VCaP (cell line): Measurements from ENCODE around the gene MLN.
A peak's percentile ranks its signal among the peaks of the same experiment; 100 is the strongest.

ENCODE experiments used
- H3K27ac ChIP-seq: fragments of 450-650 bp; 2 replicates; pipeline ENCODE4 v1.5.1; 2017
- TF ChIP-seq, protein P1 (sequence below): fragments of 450-650 bp; conservative IDR thresholded peaks from 2 replicates; pipeline ENCODE4 v1.5.1; 2017; ENCODE audit warnings: mild to moderate bottlenecking, moderate library complexity

The MLN gene

GRCh38 chr6:33824461-33825154 is 20.8 kb upstream of the MLN start:
- TF ChIP-seq, protein P1, sequence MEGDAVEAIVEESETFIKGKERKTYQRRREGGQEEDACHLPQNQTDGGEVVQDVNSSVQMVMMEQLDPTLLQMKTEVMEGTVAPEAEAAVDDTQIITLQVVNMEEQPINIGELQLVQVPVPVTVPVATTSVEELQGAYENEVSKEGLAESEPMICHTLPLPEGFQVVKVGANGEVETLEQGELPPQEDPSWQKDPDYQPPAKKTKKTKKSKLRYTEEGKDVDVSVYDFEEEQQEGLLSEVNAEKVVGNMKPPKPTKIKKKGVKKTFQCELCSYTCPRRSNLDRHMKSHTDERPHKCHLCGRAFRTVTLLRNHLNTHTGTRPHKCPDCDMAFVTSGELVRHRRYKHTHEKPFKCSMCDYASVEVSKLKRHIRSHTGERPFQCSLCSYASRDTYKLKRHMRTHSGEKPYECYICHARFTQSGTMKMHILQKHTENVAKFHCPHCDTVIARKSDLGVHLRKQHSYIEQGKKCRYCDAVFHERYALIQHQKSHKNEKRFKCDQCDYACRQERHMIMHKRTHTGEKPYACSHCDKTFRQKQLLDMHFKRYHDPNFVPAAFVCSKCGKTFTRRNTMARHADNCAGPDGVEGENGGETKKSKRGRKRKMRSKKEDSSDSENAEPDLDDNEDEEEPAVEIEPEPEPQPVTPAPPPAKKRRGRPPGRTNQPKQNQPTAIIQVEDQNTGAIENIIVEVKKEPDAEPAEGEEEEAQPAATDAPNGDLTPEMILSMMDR = no peak
- no peak overlapping the region for H3K27ac ChIP-seq

DNA sequence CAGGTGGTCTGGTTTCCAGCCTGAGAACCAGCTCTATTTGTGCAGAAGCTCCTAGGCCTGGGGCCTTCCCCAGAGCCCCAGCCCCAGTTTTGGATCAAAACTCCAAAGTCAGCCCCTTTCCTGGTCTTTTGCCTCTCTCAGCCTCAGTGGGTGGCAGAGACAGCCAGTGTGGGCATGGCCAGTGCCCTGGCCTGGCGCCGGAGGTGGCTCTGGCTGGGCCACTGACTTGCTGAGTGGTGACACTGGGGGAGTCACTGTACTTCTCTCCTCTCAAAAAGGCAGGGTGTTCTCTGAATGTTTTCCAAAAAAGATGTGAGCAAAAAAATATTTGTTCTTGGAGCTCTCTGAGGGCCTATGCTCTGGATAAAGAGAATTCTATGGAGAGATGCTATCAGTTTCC is 20.0 kb upstream of the MLN start:
- no peak overlapping the region for H3K27ac ChIP-seq
- TF ChIP-seq, protein P1 = no peak

DNA sequence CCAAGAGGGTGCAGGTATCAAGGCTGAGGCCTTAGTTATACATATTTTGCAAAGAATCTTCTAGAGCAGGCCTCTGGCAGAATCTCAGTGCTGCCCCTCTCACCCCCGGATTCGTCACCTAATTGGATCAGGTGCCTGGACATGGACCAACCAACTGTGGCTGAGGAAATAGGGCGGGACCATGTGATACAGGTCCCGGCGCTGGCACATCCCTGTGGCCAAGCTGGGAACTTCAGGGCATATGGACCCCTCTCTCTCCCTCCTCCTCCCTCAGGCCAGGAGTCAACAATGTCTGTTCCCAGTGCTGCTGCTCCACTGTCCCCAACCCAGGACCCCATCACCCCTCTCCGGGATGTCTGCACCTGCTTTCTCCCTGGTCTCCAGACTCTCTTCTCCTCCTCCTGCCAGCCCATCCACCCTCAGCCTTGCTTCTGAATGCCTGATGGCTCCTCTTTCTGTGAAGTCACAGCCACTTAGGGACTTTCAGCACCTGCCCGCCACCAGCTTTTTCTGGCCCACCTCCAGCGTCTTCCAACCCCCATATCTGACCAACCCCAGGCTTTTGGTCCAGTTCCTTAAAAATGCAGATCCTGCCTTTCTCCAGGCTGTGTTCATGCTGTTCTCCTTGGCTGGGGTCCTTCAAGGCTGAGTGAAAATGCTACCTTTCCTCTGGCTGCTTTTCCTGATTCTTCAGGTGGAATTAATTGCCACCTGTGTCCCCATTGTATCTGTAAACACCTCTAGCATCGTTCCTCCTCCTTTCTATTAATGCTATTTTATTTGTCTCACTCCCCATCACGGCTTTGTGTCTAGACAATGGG is 19.0 kb upstream of the MLN start:
- no peak overlapping the region for H3K27ac ChIP-seq
- TF ChIP-seq, protein P1 = peak; percentile 26; the same call in 1 of the 2 replicates

DNA sequence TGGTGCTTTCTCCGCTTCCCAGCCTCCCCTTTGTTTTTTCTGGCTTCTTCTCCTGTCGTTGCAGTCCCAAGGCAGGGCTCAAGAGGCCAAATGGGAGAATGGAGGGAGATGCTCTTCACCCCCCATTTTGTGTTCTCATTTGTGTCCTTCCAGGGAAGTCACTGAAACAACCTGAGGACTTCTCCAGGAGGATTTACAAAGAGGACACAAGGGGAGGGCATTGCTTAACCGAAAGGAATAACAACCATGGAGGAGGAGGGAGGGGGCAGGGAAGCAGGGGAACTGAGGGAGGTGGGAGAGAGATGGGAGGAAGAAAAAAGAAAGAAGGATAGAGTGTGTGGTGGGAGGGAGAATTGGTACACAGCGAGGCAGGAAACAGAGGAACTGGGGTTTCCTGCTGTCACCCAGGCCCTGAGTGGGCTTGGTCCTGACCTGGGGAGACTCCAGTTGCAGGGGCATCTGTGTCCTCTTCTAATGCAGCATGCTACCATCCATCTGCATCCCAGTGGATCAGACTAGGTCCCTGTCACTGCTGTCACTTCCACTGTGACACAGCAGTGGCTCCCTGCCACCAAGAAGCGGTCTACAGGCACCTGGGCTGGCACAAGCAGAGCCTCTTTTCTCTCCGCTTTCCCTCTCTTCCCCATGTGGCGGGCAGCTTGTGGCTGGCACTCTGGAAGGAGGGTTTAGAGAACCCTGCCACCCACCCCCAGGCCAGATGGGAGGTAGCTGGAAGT is 17.1 kb upstream of the MLN start:
- H3K27ac ChIP-seq = no peak overlapping the region
- TF ChIP-seq, protein P1 = no peak

- H3K27ac ChIP-seq = no peak overlapping the region
- TF ChIP-seq, protein P1 = no peak
Measured at GRCh38 chr6:33820243-33820642, 16.4 kb upstream of the MLN start.

DNA sequence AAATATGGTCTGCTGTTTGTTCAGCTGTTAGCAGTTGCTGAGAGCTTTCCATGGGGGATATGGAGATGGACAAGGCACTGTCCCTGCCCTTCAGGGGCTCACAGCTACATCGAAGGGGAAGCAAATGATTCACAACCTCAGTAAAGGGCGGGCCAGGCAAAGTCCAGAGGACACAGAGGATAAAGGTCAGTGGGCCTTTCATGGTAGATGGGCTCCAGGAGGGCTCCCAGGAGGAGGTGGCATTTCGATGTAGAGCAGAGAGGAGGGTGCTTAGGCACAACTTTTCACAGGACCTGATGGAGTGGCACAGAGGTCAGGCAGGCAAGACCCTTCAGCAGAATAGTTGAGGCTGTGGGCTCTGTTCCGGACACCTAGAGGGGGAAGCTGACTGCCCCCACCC is 15.2 kb upstream of the MLN start:
- H3K27ac ChIP-seq = no peak overlapping the region
- TF ChIP-seq, protein P1 = no peak

- TF ChIP-seq, protein P1 = no peak
- H3K27ac ChIP-seq = no peak overlapping the region
Measured at GRCh38 chr6:33818293-33818692, 14.5 kb upstream of the MLN start.
